Measurements from ENCODE around the gene ARL14EP. TPM values are rescaled to one million over a fixed set of nuclear protein-coding genes. Genes with fewer than 3 reads are reported as not detected.

The ARL14EP gene
- total and polyA plus RNA-seq, 8 donors, result 20.1 to 57.3 (median 47.4) TPM

- H3K4me1 ChIP-seq, result no peaks in the 10 kb centered on the region
- H3K4me3 ChIP-seq, result no peak overlapping the region
- DNase-seq (no peak), ATAC-seq (no peak)
- no peaks in the 10 kb centered on the region for H3K9me3 ChIP-seq
- TF ChIP-seq CTCF (IDR thresholded peaks at IDR 0.05), result no peak
- H3K36me3 ChIP-seq, result no peaks in the 10 kb centered on the region
- intact Hi-C loops (cut with DNase I), result no loop called here
- no peak overlapping the region for H3K27ac ChIP-seq
- no peaks in the 10 kb centered on the region for H3K27me3 ChIP-seq
These were observed 54.4 kb downstream of the ARL14EP start for GRCh38 chr11:30377347-30377746.

GRCh38 chr11:30380846-30381245 is 57.9 kb downstream of the ARL14EP start:
- H3K36me3 ChIP-seq, result no peaks in the 10 kb centered on the region
- TF ChIP-seq CTCF (IDR thresholded peaks at IDR 0.05), result no peak
- no peak overlapping the region for H3K4me3 ChIP-seq
- DNase-seq (peak in 1 of 4 donors; percentile 13), ATAC-seq (no peak)
- no peaks in the 10 kb centered on the region for H3K27me3 ChIP-seq
- H3K9me3 ChIP-seq, result no peaks in the 10 kb centered on the region
- no peaks in the 10 kb centered on the region for H3K4me1 ChIP-seq
- H3K27ac ChIP-seq, result no peak overlapping the region
- intact Hi-C loops (cut with DNase I), result no loop called here

GRCh38 chr11:30381879-30382278 is 59.0 kb downstream of the ARL14EP start:
- no peaks in the 10 kb centered on the region for H3K4me1 ChIP-seq
- DNase-seq (no peak), ATAC-seq (no peak)
- H3K27me3 ChIP-seq, result no peaks in the 10 kb centered on the region
- intact Hi-C loops (cut with DNase I), result no loop called here
- H3K9me3 ChIP-seq, result no peaks in the 10 kb centered on the region
- H3K36me3 ChIP-seq, result no peaks in the 10 kb centered on the region
- H3K4me3 ChIP-seq, result no peak overlapping the region
- H3K27ac ChIP-seq, result no peak overlapping the region
- no peak for TF ChIP-seq CTCF (IDR thresholded peaks at IDR 0.05)

Other genes starting within 250 kb of the ARL14EP start
- not detected for gene FSHB, start 92.1 kb upstream of the ARL14EP start, total RNA-seq
- not detected for gene FSHB, start 92.1 kb upstream of the ARL14EP start, polyA plus RNA-seq (ENCODE audit: insufficient read length in 6 of 6)

All from left lung (tissue), 10 donors.